ENCODE results near the gene EEFSEC.

DNA sequence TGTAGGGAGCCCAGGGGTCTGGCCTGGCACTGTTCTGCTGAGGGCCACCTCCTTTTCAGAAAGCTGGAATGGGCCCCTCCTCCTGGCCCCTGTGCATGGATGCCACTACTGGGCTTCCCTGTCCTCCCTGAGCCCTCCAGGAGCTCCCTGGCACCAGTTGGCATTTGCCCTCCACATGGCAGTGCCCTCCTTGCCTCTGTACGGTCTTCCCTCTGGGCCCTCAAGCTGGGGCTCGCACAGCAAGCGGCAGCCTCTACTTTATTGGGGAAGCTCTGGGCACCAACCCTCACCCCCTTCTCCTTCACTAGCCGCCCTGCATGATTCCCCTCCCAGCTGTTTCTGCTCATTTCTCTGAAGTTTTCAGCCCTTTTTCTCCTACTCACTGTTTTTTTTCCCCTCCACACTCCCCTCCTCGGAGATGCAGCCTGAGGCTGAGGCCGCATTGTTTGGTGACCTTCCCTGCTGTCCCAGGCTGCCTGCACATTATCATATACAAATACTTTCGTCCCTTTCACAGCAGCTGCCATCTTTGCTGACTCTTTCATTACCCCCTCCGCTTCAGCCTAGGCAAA lies 127.3 kb downstream of the EEFSEC start:
- TF ChIP-seq, protein P1, sequence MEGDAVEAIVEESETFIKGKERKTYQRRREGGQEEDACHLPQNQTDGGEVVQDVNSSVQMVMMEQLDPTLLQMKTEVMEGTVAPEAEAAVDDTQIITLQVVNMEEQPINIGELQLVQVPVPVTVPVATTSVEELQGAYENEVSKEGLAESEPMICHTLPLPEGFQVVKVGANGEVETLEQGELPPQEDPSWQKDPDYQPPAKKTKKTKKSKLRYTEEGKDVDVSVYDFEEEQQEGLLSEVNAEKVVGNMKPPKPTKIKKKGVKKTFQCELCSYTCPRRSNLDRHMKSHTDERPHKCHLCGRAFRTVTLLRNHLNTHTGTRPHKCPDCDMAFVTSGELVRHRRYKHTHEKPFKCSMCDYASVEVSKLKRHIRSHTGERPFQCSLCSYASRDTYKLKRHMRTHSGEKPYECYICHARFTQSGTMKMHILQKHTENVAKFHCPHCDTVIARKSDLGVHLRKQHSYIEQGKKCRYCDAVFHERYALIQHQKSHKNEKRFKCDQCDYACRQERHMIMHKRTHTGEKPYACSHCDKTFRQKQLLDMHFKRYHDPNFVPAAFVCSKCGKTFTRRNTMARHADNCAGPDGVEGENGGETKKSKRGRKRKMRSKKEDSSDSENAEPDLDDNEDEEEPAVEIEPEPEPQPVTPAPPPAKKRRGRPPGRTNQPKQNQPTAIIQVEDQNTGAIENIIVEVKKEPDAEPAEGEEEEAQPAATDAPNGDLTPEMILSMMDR (IDR thresholded peaks at IDR 0.05) = no peak
- TF ChIP-seq POLR2A (IDR thresholded peaks at IDR 0.05) = no peak
- TF ChIP-seq POLR2AphosphoS5 (IDR thresholded peaks at IDR 0.05; ENCODE audit: insufficient read depth in 1 of 2, low read depth in 1 of 2) = no peak
